IMR-90 (cell line): Measurements from ENCODE around the gene GLT1D1. TPM values are rescaled to one million over a fixed set of nuclear protein-coding genes. Genes with fewer than 3 reads are reported as not detected.

Experiments used
- ATAC-seq: fragments of 200-7000 bp; cut with Tn5 transposase; 2 replicates; pipeline ENCODE4 v1.9.1; 2020; ENCODE audit warnings: low read depth, mild to moderate bottlenecking, moderate library complexity
- BruUV-seq: library from RNA; stranded (reverse); fragments of 400-500 nt; replicated peaks from 2 replicates; lab custom pipeline; 2021; lab: Mats Ljungman, UMichigan
- CTCF ChIA-PET: fragments of 300-600 bp; formaldehyde crosslinking; extraction: SDS; loops from one replicate; lab custom pipeline; 2021; ENCODE audit warnings: antibody characterized with exemption; lab: Yijun Ruan, JAX
- POLR2A ChIA-PET: fragments of 300-600 bp; sonication (Branson Sonifier 250); formaldehyde crosslinking; loops from one replicate; lab custom pipeline; 2022; ENCODE audit warnings: antibody characterized with exemption; ENCODE audit not compliant: unreplicated experiment; lab: Charles Lee
- DNase-seq: peaks from one replicate; pipeline ENCODE4 v3.0.0; 2013
- H2AFZ ChIP-seq: replicated peaks from 2 replicates; pipeline ENCODE3; 2013; ENCODE audit warnings: low read length, mild to moderate bottlenecking; ENCODE audit not compliant: poor library complexity
- H2AK5ac ChIP-seq: 2 replicates; pipeline ENCODE4 v1.6.1; 2013; ENCODE audit warnings: low read depth, low read length, inconsistent platforms
- H2AK9ac ChIP-seq: replicated peaks from 2 replicates; pipeline ENCODE3; 2013; ENCODE audit warnings: mild to moderate bottlenecking, low read depth, low read length, moderate library complexity; ENCODE audit not compliant: poor library complexity
- H2BK120ac ChIP-seq: 2 replicates; pipeline ENCODE4 v1.6.1; 2013; ENCODE audit warnings: low read depth, low read length, inconsistent platforms
- H2BK15ac ChIP-seq: 3 replicates; pipeline ENCODE4 v1.6.1; 2013; ENCODE audit warnings: low read depth, low read length, inconsistent platforms
- H2BK20ac ChIP-seq: 2 replicates; pipeline ENCODE4 v1.6.1; 2013; ENCODE audit warnings: low read depth, mild to moderate bottlenecking, inconsistent platforms, low read length, moderate library complexity
- H2BK5ac ChIP-seq: 2 replicates; pipeline ENCODE4 v1.6.1; 2013; ENCODE audit warnings: mild to moderate bottlenecking, low read depth, low read length, inconsistent platforms; ENCODE audit not compliant: poor library complexity, severe bottlenecking
- H3K14ac ChIP-seq: replicated peaks from 2 replicates; pipeline ENCODE4 v1.6.1; 2013; ENCODE audit warnings: low read depth, low read length, inconsistent platforms
- H3K18ac ChIP-seq: 2 replicates; pipeline ENCODE4 v1.6.1; 2013; ENCODE audit warnings: low read depth, low read length, control low read depth
- H3K23ac ChIP-seq: 2 replicates; pipeline ENCODE4 v1.6.1; 2013; ENCODE audit warnings: low read depth, low read length, inconsistent platforms
- H3K27ac ChIP-seq: 2 replicates; pipeline ENCODE4 v1.5.1; 2013; ENCODE audit warnings: mild to moderate bottlenecking, control low read depth, low read length; ENCODE audit not compliant: insufficient read depth
- H3K27me3 ChIP-seq: 2 replicates; pipeline ENCODE4 v1.6.1; 2013; ENCODE audit warnings: low read length; ENCODE audit not compliant: control insufficient read depth, insufficient read depth
- H3K36me3 ChIP-seq: 2 replicates; pipeline ENCODE4 v1.6.1; 2013; ENCODE audit warnings: low read length, mixed read lengths; ENCODE audit not compliant: control insufficient read depth, insufficient read depth
- H3K4ac ChIP-seq: 2 replicates; pipeline ENCODE4 v1.6.1; 2013; ENCODE audit warnings: low read depth, low read length, inconsistent platforms
- H3K4me1 ChIP-seq: 2 replicates; pipeline ENCODE4 v1.6.1; 2013; ENCODE audit warnings: low read length, mixed read lengths; ENCODE audit not compliant: control insufficient read depth, insufficient read depth
- H3K4me2 ChIP-seq: 2 replicates; pipeline ENCODE4 v1.6.1; 2013; ENCODE audit warnings: low read depth, mild to moderate bottlenecking, control low read depth, low read length, moderate library complexity
- H3K4me3 ChIP-seq: 2 replicates; pipeline ENCODE4 v1.5.1; 2013; ENCODE audit warnings: low read depth, mild to moderate bottlenecking, control low read depth, low read length, moderate library complexity; ENCODE audit not compliant: insufficient read depth
- H3K56ac ChIP-seq: 2 replicates; pipeline ENCODE4 v1.6.1; 2013; ENCODE audit warnings: low read length, inconsistent platforms; ENCODE audit not compliant: insufficient read depth; ENCODE audit errors: extremely low read depth
- H3K79me1 ChIP-seq, 2 experiments: 2 replicates each; pipeline ENCODE4 v1.6.1; 2013; ENCODE audit warnings: low read length in 2 of 2, inconsistent platforms in 1 of 2, low read depth in 1 of 2
- H3K9ac ChIP-seq: 2 replicates; pipeline ENCODE4 v1.6.1; 2013; ENCODE audit warnings: low read depth, low read length, control low read depth
- H3K9me1 ChIP-seq: 2 replicates; pipeline ENCODE4 v1.6.1; 2013; ENCODE audit warnings: low read length, inconsistent platforms; ENCODE audit not compliant: insufficient read depth
- H3K9me3 ChIP-seq: 2 replicates; pipeline ENCODE4 v1.6.1; 2013; ENCODE audit warnings: low read length; ENCODE audit not compliant: control insufficient read depth, insufficient read depth
- H4K20me1 ChIP-seq: 2 replicates; pipeline ENCODE4 v1.6.1; 2013; ENCODE audit warnings: low read length, inconsistent platforms; ENCODE audit not compliant: insufficient read depth
- H4K5ac ChIP-seq: 2 replicates; pipeline ENCODE4 v1.6.1; 2013; ENCODE audit warnings: mild to moderate bottlenecking, low read depth, low read length, control low read depth
- H4K8ac ChIP-seq, 2 experiments: 2 replicates each; pipeline ENCODE4 v1.6.1; 2013; ENCODE audit warnings: low read depth in 2 of 2, low read length in 2 of 2, control low read depth in 1 of 2, inconsistent platforms in 1 of 2
- H4K91ac ChIP-seq: 2 replicates; pipeline ENCODE4 v1.6.1; 2013; ENCODE audit warnings: low read depth, low read length, inconsistent platforms; ENCODE audit not compliant: insufficient read depth
- CEBPB ChIP-seq: IDR thresholded peaks from 2 replicates; pipeline ENCODE4 v1.6.1; 2012; ENCODE audit warnings: low read depth, low read length, improper control_type of control experiment
- CTCF ChIP-seq: conservative IDR thresholded peaks from 2 replicates; pipeline ENCODE4 v1.5.1; 2012; ENCODE audit warnings: mild to moderate bottlenecking, low read depth, low read length, improper control_type of control experiment
- MAZ ChIP-seq: IDR thresholded peaks from 2 replicates; pipeline ENCODE4 v1.6.1; 2012; ENCODE audit warnings: low read depth, mild to moderate bottlenecking, low read length, improper control_type of control experiment, moderate library complexity, borderline replicate concordance
- POLR2A ChIP-seq: IDR thresholded peaks from 2 replicates; pipeline ENCODE4 v1.6.1; 2012; ENCODE audit warnings: mild to moderate bottlenecking, low read depth, low read length
- RAD21 ChIP-seq: IDR thresholded peaks from 2 replicates; pipeline ENCODE4 v1.6.1; 2012; ENCODE audit warnings: low read length, improper control_type of control experiment
- RCOR1 ChIP-seq: IDR thresholded peaks from 2 replicates; pipeline ENCODE4 v1.6.1; 2012; ENCODE audit warnings: mild to moderate bottlenecking, low read length, improper control_type of control experiment; ENCODE audit not compliant: insufficient replicate concordance
- SMC3 ChIP-seq: fragments of 150-350 bp; IDR thresholded peaks from 2 replicates; pipeline ENCODE4 v1.6.1; 2016; ENCODE audit warnings: low read depth, mild to moderate bottlenecking, antibody characterized with exemption, low read length, moderate library complexity
- USF2 ChIP-seq: fragments of 150-350 bp; IDR thresholded peaks from 2 replicates; pipeline ENCODE4 v1.6.1; 2017; ENCODE audit warnings: mild to moderate bottlenecking, antibody characterized with exemption, low read length, low read depth
- WGBS, 2 experiments: methylation state at CpG; one replicate each; pipeline versions ENCODE4 v1.1.5 to v1.1.7; 2013; ENCODE audit warnings: missing lambda C conversion rate in 2 of 2; ENCODE audit not compliant: insufficient read length in 1 of 2; ENCODE audit errors: extremely low coverage in 2 of 2; 5-methylcytosine and 5-hydroxymethylcytosine counted together
- dilution Hi-C: fragments of 300-500 bp; cut with HindIII; formaldehyde crosslinking; loops from one replicate; pipeline ENCODE4 v1.14.3; 2018; ENCODE audit warnings: low sequenced_read_pairs; ENCODE audit not compliant: unreplicated experiment
- in situ Hi-C: fragments of 300-500 bp; cut with MboI; formaldehyde crosslinking; loops from 3 replicates; pipeline ENCODE4 v1.14.3; 2019; ENCODE audit warnings: low sequenced_read_pairs, inconsistent platforms, mixed read lengths
- intact Hi-C: fragments of 100-400 bp; cut with micrococcal nuclease; formaldehyde crosslinking; loops from 2 replicates; pipeline ENCODE4 v1.10.0; 2022
- polyA plus RNA-seq, 3 experiments: library from polyadenylated mRNA; depleted of rRNA; stranded (reverse); fragments of >200 nt; gene quantifications; 2 replicates each; pipeline ENCODE4 v1.2.3, GENCODE V29; 2012; ENCODE audit warnings: low replicate concordance in 1 of 3
- total RNA-seq: library from RNA; depleted of rRNA; stranded (reverse); fragments of >200 nt; gene quantifications from 2 replicates; pipeline ENCODE4 v1.2.3, GENCODE V29; 2012

The GLT1D1 gene
- total and polyA plus RNA-seq, 2 of the 4 experiments (the other 2 are of a cell fraction) = not detected

- in situ Hi-C loops (no loop called here), dilution Hi-C loops (no loop called here), intact Hi-C loops (no loop called here)
- Histone ChIP-seq H2BK120ac (no peak overlapping the region), H3K9me3 (peaks cover 2% of the 10 kb centered on the region; the same call in 1 of the 2 replicates), H4K8ac (no peak overlapping the region), H2BK15ac (no peak overlapping the region), H3K4me3 (no peak overlapping the region), H3K27me3 (no peaks in the 10 kb centered on the region), H2BK20ac (no peak overlapping the region), H2AK5ac (no peak overlapping the region), H3K18ac (no peak overlapping the region), H3K27ac (no peak overlapping the region), H4K91ac (no peak overlapping the region), H2AK9ac (no peak overlapping the region), H3K23ac (no peak overlapping the region), H3K36me3 (peaks cover 24% of the 10 kb centered on the region), H4K5ac (no peak overlapping the region), H3K4me2 (no peak overlapping the region), H3K9ac (no peak overlapping the region), H3K9me1 (peaks cover 9% of the 10 kb centered on the region; the same call in 1 of the 2 replicates), H3K4me1 (peaks cover 6% of the 10 kb centered on the region), H3K56ac (no peak overlapping the region), H2BK5ac (no peak overlapping the region), H2AFZ (no peak overlapping the region), H4K20me1 (peaks cover 11% of the 10 kb centered on the region), H3K14ac (no peak overlapping the region), H3K4ac (no peak overlapping the region), H3K79me1 (peaks cover 33 to 37% of the 10 kb centered on the region in 2 experiments)
- ATAC-seq = no peak
- ChIA-PET CTCF (no interaction called here), POLR2A (no interaction called here)
- TF ChIP-seq CTCF (no peak), CEBPB (no peak), POLR2A (no peak), RCOR1 (no peak), RAD21 (no peak), SMC3 (no peak), MAZ (no peak), USF2 (no peak)
- DNase-seq = no peak
- 100% methylated on average over 3 of the region's 14 CpGs; no CpG with 5 or more reads in 1 of the 2 experiments for WGBS, 2 experiments
- no TSS peak for BruUV-seq
These were observed 46.0 kb upstream of the GLT1D1 start for GRCh38 chr12:128807161-128807724.
